HT-29 (cell line): Measurements from ENCODE around the gene NF2. TPM values are rescaled to one million over a fixed set of nuclear protein-coding genes. Genes with fewer than 3 reads are reported as not detected.
"Not testable (repeated sequence)": the region's sequence is repeated elsewhere in the genome, so short reads cannot be mapped to it uniquely, and the experiment has no call there.

Experiments used
- DNase-seq: peaks from one replicate; pipeline ENCODE4 v3.0.0-alpha.2; 2015; ENCODE audit warnings: low spot score
- total RNA-seq: library from RNA; depleted of rRNA; stranded (reverse); fragments of >200 nt; shearing (Covaris generic); gene quantifications from 2 replicates; pipeline ENCODE4 v1.2.3, GENCODE V29; 2014

Gene NF2
- total RNA-seq, 1 experiment from 2014 or later = 51.5 TPM

DNA sequence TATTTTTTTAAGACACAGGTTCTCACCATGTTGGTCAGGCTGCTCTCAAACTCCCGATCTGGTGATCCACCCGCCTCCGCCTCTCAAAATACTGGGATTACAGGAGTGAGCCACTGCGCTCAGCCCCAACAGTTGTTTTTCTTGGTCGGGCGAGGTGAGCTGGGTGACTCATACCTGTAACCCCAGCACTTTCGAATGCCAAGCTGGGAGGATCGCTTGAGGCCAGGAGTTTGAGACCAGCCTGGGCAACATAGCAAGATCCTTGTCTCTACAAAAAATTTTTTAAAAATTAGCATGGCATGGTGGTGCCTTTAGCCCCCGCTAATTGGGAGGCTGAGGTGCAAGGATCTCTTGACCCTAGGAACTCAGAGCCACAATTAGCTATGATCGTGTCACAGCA lies 7.0 kb upstream of the NF2 start:
- no peak for DNase-seq

DNA sequence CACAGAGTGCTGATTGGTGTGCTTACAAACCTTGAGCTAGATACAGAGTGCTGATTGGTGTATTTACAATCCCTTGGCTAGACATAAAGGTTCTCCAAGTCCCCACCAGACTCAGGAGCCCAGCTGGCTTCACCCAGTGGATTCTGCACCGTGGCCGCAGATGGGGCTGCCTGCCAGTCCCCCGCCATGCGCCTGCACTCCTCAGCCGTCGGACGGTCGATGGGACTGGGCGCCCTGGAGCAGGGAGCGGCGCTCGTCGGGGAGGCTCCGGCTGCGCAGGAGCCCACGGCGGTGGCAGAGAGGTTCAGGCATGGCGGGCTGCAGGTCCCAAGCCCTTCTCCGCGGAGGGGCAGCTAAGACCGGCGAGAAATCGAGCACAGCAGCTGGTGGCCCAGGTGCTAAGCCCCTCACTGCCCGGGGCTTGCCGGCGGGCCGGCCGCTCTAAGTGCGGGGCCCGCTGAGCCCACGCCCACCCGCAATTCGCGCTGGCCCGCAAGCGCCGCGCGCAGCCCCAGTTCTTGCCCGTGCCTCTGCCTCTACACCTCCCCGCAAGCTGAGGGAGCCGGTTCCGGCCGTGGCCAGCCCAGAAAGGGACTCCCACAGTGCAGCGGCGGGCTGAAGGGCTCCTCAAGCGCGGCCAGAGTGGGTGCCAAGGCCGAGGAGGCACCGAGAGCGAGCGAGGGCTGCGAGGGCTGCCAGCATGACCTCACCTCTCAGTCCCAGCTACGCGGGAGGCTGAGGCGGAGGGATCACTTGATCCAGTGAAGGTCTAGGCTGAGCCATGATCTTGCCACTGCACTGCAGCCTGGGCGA lies 5.4 kb upstream of the NF2 start:
- DNase-seq = not testable (repeated sequence)

GRCh38 chr22:29598684-29599020 lies 4.8 kb upstream of the NF2 start:
- no peak for DNase-seq

- DNase-seq = peak; percentile 51
These were observed 585 bp downstream of the NF2 start for GRCh38 chr22:29604076-29604360.

GRCh38 chr22:29605527-29605850 lies 2.1 kb downstream of the NF2 start:
- DNase-seq = no peak

DNA sequence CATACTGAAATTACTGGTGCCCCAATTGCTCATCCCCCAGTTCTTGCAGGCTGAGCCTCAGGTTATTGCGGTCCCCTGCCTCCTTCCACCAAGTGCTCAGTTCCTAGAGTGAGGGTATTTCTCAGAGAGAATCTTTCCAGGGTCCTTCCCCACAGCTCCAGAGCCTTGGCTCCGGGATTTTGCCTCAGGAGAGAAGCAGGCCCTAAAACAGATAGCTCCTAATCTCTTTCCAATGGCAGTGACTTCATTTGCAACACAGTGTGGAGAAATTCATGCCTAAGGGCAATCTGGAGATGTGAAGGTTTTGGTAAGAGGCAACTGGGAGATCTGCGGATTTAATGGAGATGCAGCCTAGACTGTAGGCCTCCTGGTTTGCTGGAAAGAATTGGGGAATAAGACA lies 2.9 kb downstream of the NF2 start:
- no peak for DNase-seq

GRCh38 chr22:29607426-29607825 lies 4.0 kb downstream of the NF2 start:
- DNase-seq = no peak

GRCh38 chr22:29609139-29609538 lies 5.7 kb downstream of the NF2 start:
- peak; percentile 49 for DNase-seq

- DNase-seq = no peak
These were observed 7.3 kb downstream of the NF2 start for GRCh38 chr22:29610780-29611179.

- DNase-seq = no peak
These were observed 12.4 kb downstream of the NF2 start for GRCh38 chr22:29615705-29616327.

- DNase-seq = peak; percentile 96
These were observed 14.6 kb downstream of the NF2 start for GRCh38 chr22:29617922-29618629.

GRCh38 chr22:29621761-29622526 lies 18.5 kb downstream of the NF2 start:
- DNase-seq = peak; percentile 77

DNA sequence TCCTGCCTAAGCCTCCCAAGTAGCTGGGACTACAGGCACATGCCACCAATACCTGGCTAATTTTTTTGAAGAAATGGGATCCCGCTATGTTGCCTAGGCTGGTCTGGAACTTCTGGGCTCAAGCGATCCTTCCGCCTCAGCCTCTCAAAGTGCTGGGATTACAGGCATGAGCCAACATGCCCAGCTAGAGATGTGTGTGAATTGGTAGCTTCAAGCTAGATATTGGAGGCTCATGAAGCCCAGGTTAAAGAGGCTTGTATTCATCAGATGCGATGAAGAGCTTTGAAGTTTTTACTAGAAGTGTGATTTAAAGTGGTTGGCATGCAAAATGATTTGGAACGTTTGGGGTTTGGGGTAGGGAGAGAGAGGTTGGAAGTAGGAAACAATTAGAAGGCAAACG lies 19.6 kb downstream of the NF2 start:
- no peak for DNase-seq

GRCh38 chr22:29623553-29624169 lies 20.2 kb downstream of the NF2 start:
- DNase-seq = no peak

GRCh38 chr22:29625090-29625825 lies 21.8 kb downstream of the NF2 start:
- peak; percentile 84 for DNase-seq

DNA sequence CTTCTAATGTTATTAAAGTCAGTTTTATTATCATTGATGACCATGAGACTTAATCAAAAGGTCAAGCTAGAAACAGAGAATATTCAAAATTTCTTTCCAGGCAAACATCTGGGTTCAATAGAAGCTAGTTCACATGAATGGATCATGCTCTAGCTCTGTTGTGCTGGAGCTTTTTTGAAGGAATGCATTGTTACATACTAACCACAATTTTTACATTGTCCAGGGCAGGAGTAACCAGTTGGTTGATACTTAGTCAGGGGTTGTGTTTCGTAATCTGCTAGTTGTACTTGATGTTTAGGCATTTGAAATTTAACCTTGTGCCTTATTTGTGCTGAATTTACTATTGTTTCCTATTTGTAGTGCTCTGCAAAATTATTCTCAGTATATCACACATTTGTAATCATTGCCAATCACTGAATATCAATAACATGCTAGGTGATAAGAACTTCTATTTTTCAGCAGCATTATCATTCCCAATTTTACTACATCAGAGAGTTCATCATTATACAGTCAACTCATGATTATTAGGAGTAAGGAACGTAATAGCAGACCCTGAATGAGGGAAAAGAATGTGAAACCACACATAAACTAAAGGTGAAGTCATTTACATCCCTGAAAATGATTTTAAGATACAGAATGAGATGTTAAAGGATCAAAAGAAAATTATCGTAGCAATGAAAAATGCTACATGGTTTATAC lies 23.2 kb downstream of the NF2 start:
- DNase-seq = no peak

- DNase-seq = no peak
These were observed 23.7 kb downstream of the NF2 start for GRCh38 chr22:29627196-29627535.

DNA sequence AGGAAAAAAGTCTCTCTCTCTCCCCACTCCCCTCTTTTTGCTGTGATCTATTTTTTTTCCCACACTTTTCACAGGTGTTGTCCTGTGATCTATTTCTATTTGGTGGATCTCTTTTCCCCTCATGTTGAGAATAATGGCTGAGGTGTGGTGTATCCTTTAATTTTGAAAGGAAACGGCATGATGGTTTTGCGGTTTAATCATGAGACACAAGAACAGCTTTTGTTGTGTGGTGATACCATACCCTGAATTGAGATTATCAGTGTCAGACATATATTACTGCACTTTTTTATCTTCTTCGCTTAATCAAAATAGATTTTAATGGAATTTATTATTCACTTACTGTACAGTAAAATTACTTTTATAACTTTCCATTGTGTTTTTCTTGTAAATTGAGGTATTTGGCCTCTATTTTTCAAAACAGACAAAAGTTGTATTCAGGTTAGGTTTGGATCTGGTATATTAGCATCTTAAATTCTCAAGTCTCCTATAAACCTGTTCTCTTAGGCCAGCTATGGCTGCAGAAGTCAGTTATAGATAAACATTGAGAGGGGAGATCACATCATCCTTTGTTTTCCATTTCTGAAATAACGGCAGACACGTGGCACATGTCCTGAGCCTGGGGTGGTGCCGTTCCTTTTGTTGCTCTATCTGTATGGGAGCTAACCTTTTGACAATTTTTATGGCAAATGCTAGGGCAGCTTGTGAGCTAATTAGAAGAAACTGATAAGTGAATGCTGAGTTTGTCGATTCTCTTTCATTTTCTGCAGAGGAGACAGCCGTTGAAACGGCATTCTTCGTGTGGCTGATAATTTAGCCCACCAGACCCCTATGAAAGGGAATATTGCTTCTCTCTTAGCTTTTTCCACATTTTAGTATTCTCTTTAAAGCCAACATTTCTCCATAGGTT lies 25.8 kb downstream of the NF2 start:
- DNase-seq = no peak

- DNase-seq = no peak
These were observed 26.6 kb downstream of the NF2 start for GRCh38 chr22:29629903-29630516.
